Heart left ventricle (tissue), 16 donors: ENCODE results near the gene ABCB6. TPM values are rescaled to one million over a fixed set of nuclear protein-coding genes. Genes with fewer than 3 reads are reported as not detected.
"Not testable (repeated sequence)": the region's sequence is repeated elsewhere in the genome, so short reads cannot be mapped to it uniquely, and the experiment has no call there.

Source experiments
- ATAC-seq, 4 donors: fragments of 200-7000 bp; cut with Tn5 transposase; one replicate each; pipeline ENCODE4 v1.9.1; 2020 to 2022; ENCODE audit warnings: moderate library complexity in 4 of 4, mild to moderate bottlenecking in 3 of 4, moderate number of reproducible peaks in 1 of 4
- DNase-seq, 5 donors: peaks; one replicate each; pipeline ENCODE4 v3.0.0-alpha.2; 2020
- H3K27ac ChIP-seq, 12 donors: fragments of 200-600 bp; sonication (generic) in 4 of 12; one replicate each; pipeline versions ENCODE4 v1.5.0 to v1.8.0; 2016 to 2022; ENCODE audit warnings: mild to moderate bottlenecking in 2 of 12
- H3K27me3 ChIP-seq, 9 donors: fragments of 200-600 bp; sonication (generic) in 2 of 9; one replicate each; pipeline versions ENCODE4 v1.5.1 to v1.8.0; 2016 to 2022; ENCODE audit warnings: mild to moderate bottlenecking in 3 of 9
- H3K36me3 ChIP-seq, 9 donors: fragments of 200-600 bp; sonication (generic) in 2 of 9; one replicate each; pipeline versions ENCODE4 v1.5.0 to v1.8.0; 2018 to 2022; ENCODE audit warnings: mild to moderate bottlenecking in 2 of 9
- H3K4me1 ChIP-seq, 12 donors: fragments of 200-600 bp; sonication (generic) in 4 of 12; one replicate each; pipeline versions ENCODE4 v1.5.0 to v1.8.0; 2016 to 2022; ENCODE audit warnings: mild to moderate bottlenecking in 3 of 12
- H3K4me3 ChIP-seq, 12 donors: fragments of 200-600 bp; sonication (generic) in 4 of 12; one replicate each; pipeline versions ENCODE4 v1.5.0 to v1.8.0; 2017 to 2022; ENCODE audit warnings: mild to moderate bottlenecking in 9 of 12, moderate library complexity in 4 of 12
- H3K9me3 ChIP-seq, 12 donors: fragments of 200-600 bp; sonication (generic) in 4 of 12; one replicate each; pipeline versions ENCODE4 v1.5.0 to v1.8.0; 2016 to 2022; ENCODE audit warnings: mild to moderate bottlenecking in 1 of 12
- POLR2A ChIP-seq, 2 donors: fragments of 450-650 bp; IDR thresholded peaks; one replicate each; pipeline ENCODE4 v1.6.1; 2017; ENCODE audit warnings: antibody characterized with exemption in 2 of 2, mild to moderate bottlenecking in 2 of 2, moderate library complexity in 2 of 2
- WGBS, 4 donors: extraction: QIAGEN DNeasy Blood & Tissue Kit in 2 of 4; methylation state at CpG; one replicate each; pipeline versions ENCODE4 v1.1.5 to v1.1.7; 2013 to 2018; 5-methylcytosine and 5-hydroxymethylcytosine counted together
- intact Hi-C, 10 donors: fragments of 100-400 bp; cut with DNase I; formaldehyde crosslinking; loops; one replicate each; pipeline versions ENCODE4 v1.11.1 to v1.14.2; 2022
- polyA plus RNA-seq, 2 donors: library from polyadenylated mRNA; stranded (reverse); fragments of 200-250 nt; gene quantifications; one replicate each; pipeline ENCODE4 v1.2.3, GENCODE V29; 2013
- total RNA-seq, 9 donors: library from RNA; depleted of rRNA in 2 of 9; stranded (reverse); fragments of >200 nt in 2 of 9; fragmentation: NEBNext Ultra II Directional in 3 of 9; extraction: Animal tissue kit (Norgen Biotek cat#: 25700) in 3 of 9; gene quantifications; one replicate each; pipeline versions ENCODE4 v1.1.0 to v1.2.4, GENCODE V29; 2016 to 2023
- TF ChIP-seq, protein P1 (sequence below), 12 donors: fragments of 200-600 bp; sonication (generic) in 4 of 12; IDR thresholded peaks; one replicate each; pipeline versions ENCODE4 v1.5.0 to v1.8.0; 2018 to 2022; ENCODE audit warnings: antibody characterized with exemption in 12 of 12, mild to moderate bottlenecking in 5 of 12
- donor health status: ischemic (EF 13 %, LVEDD 7.1; RV severe dilation, severe dysfunction).
- donor health status: healthy with polysubstance abuse.
- donor health status: DM: no; HTN: yes; CAD: no.
- donor health status: DM: no; HTN: no; CAD: no.
- donor health status: ischemic (EF 25% LVEDD 6.9; RV normal size, moderate dysfunction).
- donor health status: ischemic (EF 25% LVEDD 5.7; RV mildly dilated, moderate dysfunction).
- donor health status: healthy.
- donor health status: DM: yes; HTN: yes; CAD: no.
- donor health status: ischemic (EF 35%, LVEDD 5.7; RV mildly dilated, moderate dysfunction).
- donor health status: nonischemic (EF 11% LVEDD 7.7; RV severe dilation, severe dysfunction).
- donor health status: DM: yes; HTN: yes; CAD: no.
- donor health status: PGD.
- donor health status: ischemic (EF 29% LVEDD 5.4; RV normal size, mild dysfunction).
- donor health status: nonischemic (EF 23%, LVEDD 6.1; RV moderate dilation, normal function).

ABCB6 gene
- total and polyA plus RNA-seq, 11 donors = 12.1 to 30.4 (median 20.0) TPM

DNA sequence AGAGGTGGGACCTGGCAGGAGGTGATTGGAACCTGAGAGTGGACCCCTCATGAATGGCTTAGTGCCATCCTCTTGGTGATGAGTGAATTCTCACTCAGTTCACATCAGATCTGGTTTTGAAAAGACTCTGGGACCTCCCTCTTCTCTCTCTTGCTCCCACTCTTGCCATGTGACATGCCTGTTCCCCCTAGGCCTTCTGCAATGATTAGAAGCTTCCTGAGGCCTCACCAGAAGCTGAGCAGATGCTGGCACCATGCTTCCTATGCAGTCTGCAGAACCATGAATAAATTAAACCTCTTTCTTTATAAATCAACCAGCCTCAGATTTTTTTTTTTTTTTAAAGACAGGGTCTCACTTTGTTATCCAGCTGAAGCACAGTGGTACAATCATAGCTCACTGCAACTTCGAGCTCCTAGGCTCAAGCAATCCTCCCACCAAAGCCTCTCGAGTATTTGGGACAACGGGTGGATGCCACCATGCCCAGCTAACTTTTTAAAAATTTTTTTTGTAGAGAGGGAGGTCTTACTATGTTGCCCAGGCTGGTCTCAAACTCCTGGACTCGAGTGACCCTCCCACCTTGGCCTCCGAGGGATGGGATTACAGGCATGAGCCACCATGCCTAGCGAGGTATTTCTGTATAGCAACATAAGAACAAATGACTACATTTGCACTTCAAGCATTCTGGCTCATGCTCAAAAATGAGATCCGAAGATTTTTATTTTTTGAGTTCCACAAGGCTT, 14.2 kb downstream of the ABCB6 start:
- WGBS, 4 donors = 91 to 95% (median 94%) methylated on average over 7 of the region's 7 CpGs
- TF ChIP-seq, protein P1, sequence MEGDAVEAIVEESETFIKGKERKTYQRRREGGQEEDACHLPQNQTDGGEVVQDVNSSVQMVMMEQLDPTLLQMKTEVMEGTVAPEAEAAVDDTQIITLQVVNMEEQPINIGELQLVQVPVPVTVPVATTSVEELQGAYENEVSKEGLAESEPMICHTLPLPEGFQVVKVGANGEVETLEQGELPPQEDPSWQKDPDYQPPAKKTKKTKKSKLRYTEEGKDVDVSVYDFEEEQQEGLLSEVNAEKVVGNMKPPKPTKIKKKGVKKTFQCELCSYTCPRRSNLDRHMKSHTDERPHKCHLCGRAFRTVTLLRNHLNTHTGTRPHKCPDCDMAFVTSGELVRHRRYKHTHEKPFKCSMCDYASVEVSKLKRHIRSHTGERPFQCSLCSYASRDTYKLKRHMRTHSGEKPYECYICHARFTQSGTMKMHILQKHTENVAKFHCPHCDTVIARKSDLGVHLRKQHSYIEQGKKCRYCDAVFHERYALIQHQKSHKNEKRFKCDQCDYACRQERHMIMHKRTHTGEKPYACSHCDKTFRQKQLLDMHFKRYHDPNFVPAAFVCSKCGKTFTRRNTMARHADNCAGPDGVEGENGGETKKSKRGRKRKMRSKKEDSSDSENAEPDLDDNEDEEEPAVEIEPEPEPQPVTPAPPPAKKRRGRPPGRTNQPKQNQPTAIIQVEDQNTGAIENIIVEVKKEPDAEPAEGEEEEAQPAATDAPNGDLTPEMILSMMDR (IDR thresholded peaks at IDR 0.05) = no peak
- no peak for TF ChIP-seq POLR2A (IDR thresholded peaks at IDR 0.05)
- Histone ChIP-seq H3K9me3 (no peaks in the 10 kb centered on the region), H3K4me1 (peaks cover 0 to 25% (median 17%) of the 10 kb centered on the region in 12 donors), H3K27me3 (peaks cover 0 to 3% (median 0%) of the 10 kb centered on the region in 9 donors), H3K27ac (no peak overlapping the region), H3K4me3 (no peak overlapping the region), H3K36me3 (peaks cover 0 to 20% (median 17%) of the 10 kb centered on the region in 9 donors)
- DNase-seq (peak in 1 of 5 donors; percentile 3), ATAC-seq (no peak)
- intact Hi-C loops = loop anchor here in 7 of 10 donors (2.0 to 5.0 kb wide), 4 partner anchors 24 to 42 kb away; partner anchors contain the start of genes NHEJ1 (in 3 of the 7) and SLC23A3 (in 3 of the 7)

DNA sequence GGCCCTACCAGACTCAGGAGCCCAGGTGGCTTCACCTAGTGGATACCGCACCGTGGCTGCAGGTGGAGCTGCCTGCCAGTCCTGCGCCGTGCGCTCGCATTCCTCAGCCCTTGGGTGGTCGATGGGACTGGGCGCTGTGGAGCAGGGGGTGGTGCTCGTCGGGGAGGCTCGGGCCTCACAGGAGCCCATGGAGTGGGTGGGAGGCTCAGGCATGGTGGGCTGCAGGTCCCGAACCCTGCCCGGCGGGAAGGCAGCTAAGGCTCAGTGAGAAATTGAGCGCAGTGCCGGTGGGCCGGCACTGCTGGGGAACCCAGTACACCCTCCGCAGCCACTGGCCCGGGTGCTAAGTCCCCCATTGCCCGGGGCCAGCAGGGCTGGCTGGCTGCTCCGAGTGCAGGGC, 17.4 kb downstream of the ABCB6 start:
- H3K36me3 ChIP-seq, H3K4me3 ChIP-seq, H3K27ac ChIP-seq, ATAC-seq, H3K4me1 ChIP-seq, H3K9me3 ChIP-seq, intact Hi-C loops: not testable (repeated sequence)
- DNase-seq = peak in 1 of 5 donors; percentile 0
- H3K27me3 ChIP-seq = peaks cover 0 to 16% (median 0%) of the 10 kb centered on the region in 9 donors
- WGBS, 4 donors = 89 to 93% (median 90%) methylated on average over 15 to 21 of the region's 21 CpGs

DNA sequence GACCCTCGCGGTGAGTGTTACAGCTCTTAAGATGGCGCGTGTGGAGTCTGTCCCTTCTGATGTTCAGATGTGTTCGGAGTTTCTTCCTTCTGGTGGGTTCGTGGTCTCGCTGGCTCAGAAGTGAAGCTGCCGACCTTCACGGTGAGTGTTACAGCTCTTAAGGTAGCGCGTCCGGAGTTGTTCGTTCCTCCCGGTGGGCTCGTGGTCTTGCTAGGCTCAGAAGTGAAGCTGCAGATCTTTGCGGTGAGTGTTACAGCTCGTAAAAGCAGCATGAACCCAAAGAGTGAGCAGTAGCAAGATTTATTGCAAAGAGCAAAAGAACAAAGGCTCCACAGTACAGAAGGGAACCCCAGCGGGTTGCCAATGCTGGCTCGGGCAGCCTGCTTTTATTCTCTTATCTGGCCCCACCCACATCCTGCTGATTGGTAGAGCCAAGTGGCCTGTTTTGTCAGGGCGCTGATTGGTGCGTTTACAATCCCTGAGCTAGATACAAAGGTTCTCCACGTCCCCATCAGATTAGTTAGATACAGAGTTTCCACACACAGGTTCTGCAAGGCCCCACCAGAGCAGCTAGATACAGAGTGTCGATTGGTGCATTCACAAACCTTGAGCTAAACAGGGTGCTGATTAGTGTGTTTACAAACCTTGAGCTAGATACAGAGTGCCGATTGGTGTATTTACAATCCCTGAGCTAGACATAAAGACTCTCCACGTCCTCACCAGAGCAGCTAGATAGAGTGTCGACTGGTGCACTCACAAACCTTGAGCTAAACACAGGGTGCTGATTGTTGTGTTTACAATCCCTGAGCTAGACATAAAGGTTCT, 18.0 kb downstream of the ABCB6 start:
- ATAC-seq, H3K4me1 ChIP-seq, H3K9me3 ChIP-seq, intact Hi-C loops, H3K27ac ChIP-seq, H3K36me3 ChIP-seq, H3K4me3 ChIP-seq: not testable (repeated sequence)
- WGBS, 4 donors = 79 to 86% (median 81%) methylated on average over 25 to 26 of the region's 26 CpGs
- peak in 1 of 5 donors; percentile 1 for DNase-seq
- H3K27me3 ChIP-seq = peaks cover 0 to 16% (median 0%) of the 10 kb centered on the region in 9 donors

DNA sequence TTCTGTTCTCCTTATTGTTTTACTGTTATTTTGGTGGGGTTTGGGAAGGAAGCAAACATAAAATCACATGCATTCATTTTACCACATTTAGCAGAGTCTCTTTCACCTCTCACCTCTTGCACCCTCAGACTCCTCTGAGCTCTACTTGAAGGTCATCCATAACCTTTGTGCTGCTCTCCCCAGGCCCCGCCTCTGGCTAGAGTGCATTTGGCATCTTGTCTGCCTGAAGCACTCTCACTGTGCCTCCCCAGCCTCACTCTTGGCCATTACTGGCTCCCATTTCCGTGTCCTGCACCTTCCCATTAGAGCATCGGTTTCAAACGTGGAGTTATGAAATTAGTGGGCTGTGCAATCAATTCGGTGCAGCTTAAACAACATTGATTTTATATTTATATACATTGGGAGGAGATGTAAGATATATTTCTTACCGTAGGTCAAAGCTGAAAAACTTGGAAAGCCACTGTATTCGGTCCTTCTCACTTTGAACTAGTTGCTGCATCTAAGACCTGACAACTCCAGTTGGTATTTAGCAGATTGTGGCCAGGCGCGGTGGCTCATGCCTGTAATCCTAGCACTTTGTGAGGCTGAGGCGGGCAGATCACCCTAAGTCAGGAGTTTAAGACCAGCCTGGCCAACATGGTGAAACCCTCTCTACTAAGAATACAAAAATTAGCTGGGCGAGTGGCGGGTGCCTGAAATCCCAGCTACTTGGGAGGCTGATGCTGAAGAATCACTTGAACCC, 19.1 kb downstream of the ABCB6 start:
- peaks cover 0 to 16% (median 0%) of the 10 kb centered on the region in 9 donors for H3K27me3 ChIP-seq
- ATAC-seq (no peak), DNase-seq (no peak)
- no peaks in the 10 kb centered on the region for H3K4me1 ChIP-seq
- TF ChIP-seq POLR2A (IDR thresholded peaks at IDR 0.05) = no peak
- TF ChIP-seq, protein P1 (IDR thresholded peaks at IDR 0.05) = no peak
- no peak overlapping the region for H3K27ac ChIP-seq
- no peaks in the 10 kb centered on the region for H3K9me3 ChIP-seq
- WGBS, 4 donors = 82 to 90% (median 85%) methylated on average over 12 of the region's 12 CpGs
- no peak overlapping the region for H3K4me3 ChIP-seq
- no peaks in the 10 kb centered on the region for H3K36me3 ChIP-seq
- intact Hi-C loops = no loop called here
